Measurements from ENCODE around the gene SYPL1.

DNA sequence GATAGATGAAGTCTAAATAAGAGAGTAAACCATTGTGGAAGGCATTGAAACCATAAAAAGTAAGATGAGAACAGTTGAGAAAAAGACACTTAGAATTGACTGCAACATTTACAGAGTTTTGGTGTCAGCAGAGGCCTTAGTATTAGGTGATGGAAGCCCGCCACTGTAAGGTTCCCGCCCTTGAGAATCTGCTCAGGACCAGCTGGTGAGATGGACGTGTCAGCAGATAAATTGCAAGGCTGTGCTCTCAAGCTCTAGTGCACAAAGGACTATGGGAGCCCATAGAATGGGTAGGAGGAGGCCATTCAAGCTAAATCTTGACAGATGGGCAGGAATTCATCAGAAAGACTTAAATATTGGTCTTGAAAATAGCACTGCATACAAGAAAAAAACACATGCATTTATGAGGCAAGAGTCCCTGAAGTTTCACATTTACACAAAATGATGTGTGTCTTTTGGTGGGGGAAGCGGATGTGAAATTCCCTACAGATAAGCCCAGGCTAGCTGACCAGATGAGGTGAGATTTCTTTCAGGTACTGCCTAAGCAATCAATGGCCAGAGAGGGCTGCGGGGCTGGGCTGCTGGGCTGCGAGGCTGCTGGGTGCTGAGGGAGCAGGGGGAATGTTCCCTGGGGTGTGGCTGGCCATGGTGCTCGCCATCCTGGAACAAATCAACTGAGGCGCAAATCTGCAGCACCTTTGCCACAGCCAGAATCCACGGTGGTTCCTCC is 42.5 kb downstream of the SYPL1 start:
- TF ChIP-seq, protein P1, sequence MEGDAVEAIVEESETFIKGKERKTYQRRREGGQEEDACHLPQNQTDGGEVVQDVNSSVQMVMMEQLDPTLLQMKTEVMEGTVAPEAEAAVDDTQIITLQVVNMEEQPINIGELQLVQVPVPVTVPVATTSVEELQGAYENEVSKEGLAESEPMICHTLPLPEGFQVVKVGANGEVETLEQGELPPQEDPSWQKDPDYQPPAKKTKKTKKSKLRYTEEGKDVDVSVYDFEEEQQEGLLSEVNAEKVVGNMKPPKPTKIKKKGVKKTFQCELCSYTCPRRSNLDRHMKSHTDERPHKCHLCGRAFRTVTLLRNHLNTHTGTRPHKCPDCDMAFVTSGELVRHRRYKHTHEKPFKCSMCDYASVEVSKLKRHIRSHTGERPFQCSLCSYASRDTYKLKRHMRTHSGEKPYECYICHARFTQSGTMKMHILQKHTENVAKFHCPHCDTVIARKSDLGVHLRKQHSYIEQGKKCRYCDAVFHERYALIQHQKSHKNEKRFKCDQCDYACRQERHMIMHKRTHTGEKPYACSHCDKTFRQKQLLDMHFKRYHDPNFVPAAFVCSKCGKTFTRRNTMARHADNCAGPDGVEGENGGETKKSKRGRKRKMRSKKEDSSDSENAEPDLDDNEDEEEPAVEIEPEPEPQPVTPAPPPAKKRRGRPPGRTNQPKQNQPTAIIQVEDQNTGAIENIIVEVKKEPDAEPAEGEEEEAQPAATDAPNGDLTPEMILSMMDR (conservative IDR thresholded peaks at IDR 0.05; ENCODE audit: low read depth, low read length), result no peak
- TF ChIP-seq EZH2 (IDR thresholded peaks at IDR 0.05; ENCODE audit: borderline replicate concordance, low read depth, low read length, poor library complexity, severe bottlenecking), result no peak
